HK-2 (cell line): ENCODE results near the gene LIN7A.

ENCODE experiments used
- DNase-seq: peaks from one replicate; pipeline ENCODE4 v3.0.0-alpha.2; 2018; ENCODE audit not compliant: unreplicated experiment

Gene LIN7A

DNA sequence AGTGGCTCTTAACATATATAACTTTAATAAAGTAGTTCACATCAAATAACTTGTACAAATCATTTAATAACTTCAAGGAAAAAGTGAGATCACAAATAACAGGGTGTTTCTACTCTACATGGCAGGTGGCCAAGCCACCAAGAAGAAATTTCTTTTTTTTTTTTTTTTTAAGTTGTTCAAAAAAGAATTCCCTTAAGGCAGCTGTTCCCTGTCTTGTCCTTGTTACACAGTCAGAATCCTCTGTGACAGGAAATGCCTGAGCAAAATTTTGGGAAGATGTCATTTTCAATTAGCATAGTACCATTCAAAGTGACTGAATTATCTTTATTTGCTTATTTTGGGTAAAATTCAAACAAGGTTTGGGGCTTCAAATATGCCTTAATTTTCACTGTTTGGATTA, 79.4 kb downstream of the LIN7A start:
- no peak for DNase-seq

DNA sequence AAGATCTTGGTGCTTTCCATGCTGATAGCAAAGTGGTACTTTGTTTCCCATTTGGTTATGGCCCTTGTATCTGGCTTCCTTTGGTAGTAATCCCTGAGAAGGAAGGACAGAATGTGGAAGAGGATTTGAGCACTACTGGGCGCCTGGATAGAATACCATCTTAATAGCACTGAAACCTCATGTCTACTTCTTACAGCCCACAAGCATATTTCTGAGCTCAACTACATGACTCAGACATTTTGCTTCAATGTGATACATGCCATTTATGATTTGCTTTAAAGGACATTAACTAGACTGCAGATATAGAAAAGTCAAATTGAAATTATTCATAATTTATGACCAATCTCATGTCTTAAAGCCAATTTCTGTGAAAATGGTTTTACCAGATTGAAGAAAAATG, 80.4 kb downstream of the LIN7A start:
- DNase-seq, result no peak

- no peak for DNase-seq
Measured at GRCh38 chr12:80849337-80849736, 88.4 kb downstream of the LIN7A start.

DNA sequence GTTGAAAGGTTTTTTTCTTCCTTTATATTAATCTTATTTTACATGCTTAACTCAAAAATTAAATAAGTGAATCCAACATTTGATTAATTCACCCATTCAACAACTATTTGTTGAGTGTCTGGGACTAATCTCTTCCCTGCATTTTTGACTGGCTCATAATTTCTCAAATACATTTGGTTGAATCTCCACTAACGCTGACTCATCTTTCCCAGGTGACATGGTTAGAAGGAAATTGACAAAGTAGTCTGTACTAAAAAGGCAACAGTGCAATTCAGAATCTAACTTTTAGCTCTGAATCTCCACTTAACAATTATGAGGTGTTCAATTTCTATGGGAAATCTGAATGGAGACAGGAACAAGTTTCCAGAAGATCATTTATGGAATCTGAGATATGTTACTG, 88.9 kb downstream of the LIN7A start:
- DNase-seq, result no peak

DNA sequence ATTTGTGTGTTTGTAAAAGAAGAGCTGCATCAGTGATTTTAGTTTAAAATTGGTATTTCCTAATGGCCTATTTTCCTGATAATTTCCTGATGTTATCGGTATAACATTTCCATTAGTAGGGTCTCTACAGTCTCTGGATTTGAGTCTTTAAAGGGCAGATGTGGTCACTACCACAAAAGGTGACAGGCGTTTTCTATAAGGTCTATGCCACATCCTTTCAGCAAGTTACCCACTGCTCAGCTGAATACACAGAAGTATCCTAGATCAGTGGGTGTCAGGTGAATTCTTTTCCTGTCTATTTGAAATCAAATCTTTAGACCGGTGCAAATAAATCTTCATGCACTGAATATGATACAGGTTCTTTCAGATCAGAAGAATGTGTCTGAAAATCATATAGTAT, 90.2 kb downstream of the LIN7A start:
- no peak for DNase-seq

GRCh38 chr12:80846952-80847351, 90.8 kb downstream of the LIN7A start:
- no peak for DNase-seq

DNA sequence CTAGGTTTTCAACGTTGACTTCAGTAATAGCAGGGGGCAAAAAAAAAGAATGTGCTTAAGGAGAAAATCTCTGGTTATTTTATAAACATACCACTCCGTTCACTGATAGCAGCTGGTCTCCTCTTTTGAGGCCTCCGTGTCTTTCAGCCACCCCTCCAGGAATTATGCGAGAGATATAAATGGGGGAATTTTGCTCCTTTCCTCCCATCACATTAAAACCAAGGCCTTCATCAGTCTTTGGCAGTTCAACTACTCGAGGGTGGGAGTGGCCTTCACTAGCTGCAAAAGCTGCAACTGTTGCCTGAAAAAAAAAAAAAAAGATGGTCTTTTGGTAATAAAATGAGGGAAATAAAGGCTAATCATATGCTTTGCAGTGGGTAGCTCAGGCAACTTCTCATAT, 92.1 kb downstream of the LIN7A start:
- no peak for DNase-seq

DNA sequence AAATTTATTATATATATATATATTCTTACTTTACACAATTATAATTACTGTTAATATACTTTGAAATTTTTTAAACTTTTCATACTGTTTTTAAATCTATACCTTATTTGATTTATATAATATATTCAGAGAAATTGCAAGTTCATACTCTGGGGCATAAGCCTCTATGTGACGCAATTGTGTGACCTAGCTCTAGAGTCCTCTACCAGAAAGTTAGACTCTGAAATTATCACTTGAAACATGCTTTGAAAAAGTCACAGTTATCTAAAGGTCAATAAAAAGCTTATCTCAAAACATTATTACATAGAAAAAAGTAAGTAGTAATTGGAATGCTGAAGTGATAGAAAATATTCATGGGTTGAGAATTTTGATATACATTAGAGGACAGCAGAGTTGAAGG, 93.8 kb downstream of the LIN7A start:
- DNase-seq, result no peak

- no peak for DNase-seq
Measured at GRCh38 chr12:80838708-80839107, 99.0 kb downstream of the LIN7A start.

DNA sequence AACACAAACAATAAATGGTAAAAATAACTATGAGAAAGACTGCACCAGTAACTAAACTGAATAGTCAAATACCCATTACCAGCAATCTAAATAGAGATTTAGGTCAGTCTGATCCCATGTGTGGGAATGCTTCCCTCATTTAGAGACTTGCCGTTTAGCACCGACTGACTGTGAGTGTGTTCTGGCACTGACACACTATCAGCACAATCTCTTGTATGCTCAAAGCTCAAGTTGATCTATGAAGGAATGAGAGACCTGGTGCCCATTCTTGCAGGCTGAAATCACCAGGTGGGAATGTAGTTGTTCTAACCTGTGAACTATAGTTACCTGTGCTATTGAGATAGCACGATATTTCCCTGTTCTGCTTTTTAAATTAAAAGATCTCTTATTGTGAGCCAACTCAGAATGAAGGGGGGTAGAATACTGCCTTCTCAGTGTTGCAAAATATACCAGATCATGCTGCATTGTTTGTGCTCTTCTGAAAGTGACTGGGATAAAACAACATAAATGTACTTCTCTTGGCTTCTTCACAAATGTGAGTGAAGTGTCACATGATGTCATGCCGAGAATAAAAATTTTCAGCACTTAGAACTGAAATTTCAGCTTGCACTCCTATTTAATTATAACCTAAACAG, 99.6 kb downstream of the LIN7A start:
- no peak for DNase-seq

DNA sequence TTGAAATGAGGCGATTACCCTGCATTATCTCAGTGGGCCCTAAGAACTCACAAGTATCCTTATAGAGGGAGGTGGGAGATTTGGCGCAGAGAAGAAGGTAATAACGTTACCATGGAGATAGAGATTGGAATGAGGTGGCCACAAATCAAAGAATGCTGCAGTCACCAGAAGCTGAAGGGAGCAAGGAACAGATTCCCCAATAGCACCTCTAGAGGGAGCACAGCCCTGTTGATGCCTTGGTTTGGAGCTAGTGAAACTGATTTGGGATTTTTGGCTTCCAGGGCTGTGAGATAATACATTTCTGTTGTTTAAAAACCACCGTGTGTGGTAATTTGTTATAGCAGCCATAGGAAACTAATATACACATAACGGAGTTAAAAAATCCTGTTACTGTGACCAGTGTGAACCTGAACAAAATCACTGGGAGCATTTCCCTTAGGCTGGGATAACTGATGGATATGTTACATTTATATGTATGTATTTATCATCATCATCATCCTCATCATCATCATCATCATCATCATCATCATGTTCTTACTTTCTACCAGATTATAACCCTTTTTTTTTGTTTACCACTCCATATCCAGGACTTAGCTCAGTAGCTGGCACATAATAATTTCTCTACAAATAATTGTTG, 100.3 kb downstream of the LIN7A start:
- peak; percentile 2 for DNase-seq

- no peak for DNase-seq
Measured at GRCh38 chr12:80834724-80835123, 103.0 kb downstream of the LIN7A start.

- no peak for DNase-seq
Measured at GRCh38 chr12:80830533-80831088, 107.1 kb downstream of the LIN7A start.

GRCh38 chr12:80829767-80830166, 108.0 kb downstream of the LIN7A start:
- DNase-seq, result no peak

DNA sequence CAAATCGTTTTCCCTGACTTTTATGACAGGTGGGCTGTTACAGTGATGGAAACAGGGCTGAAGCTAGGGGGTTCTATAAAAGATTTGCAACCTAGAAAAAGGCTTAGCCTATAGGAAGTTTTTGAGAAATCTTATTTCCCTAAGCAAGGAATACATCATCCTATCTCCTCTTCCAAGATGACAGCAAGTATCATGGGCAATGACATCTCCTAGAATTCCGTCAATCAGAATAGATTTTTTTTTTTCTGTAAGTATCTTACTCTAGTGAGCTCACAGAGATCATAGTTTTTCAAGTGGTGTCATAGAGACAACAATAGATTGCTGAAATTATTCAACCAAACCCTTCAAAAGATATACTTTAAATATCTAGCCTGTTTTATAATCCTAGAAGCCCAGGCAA, 112.2 kb downstream of the LIN7A start:
- no peak for DNase-seq

GRCh38 chr12:80823393-80823792, 114.3 kb downstream of the LIN7A start:
- DNase-seq, result no peak

DNA sequence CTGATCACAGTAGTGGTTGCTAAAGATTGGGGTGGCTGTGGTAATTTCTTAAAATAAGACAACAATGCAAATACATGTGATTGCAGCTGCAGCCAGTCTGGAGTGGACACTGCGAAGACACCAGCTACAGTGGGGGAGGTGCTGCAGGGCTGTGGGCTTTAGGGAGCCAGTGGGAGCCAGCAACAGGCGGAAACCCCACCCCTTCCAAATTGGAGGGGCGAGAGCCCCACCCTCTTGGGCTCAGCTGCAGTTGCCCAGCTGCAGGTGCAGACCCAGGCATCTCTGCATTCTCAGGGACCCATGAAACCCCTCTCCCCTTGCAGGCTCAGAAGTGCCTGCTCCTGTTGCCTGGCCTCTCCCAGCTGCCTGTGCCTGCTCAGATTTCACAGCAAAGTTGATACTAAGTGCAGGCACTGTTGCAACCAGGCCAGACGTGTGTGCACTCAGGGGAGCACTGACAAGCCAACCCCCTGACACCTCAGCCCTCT, 116.2 kb downstream of the LIN7A start:
- DNase-seq, result no peak

GRCh38 chr12:80818878-80819277, 118.9 kb downstream of the LIN7A start:
- DNase-seq, result no peak

- no peak for DNase-seq
Measured at GRCh38 chr12:80815351-80815750, 122.4 kb downstream of the LIN7A start.

DNA sequence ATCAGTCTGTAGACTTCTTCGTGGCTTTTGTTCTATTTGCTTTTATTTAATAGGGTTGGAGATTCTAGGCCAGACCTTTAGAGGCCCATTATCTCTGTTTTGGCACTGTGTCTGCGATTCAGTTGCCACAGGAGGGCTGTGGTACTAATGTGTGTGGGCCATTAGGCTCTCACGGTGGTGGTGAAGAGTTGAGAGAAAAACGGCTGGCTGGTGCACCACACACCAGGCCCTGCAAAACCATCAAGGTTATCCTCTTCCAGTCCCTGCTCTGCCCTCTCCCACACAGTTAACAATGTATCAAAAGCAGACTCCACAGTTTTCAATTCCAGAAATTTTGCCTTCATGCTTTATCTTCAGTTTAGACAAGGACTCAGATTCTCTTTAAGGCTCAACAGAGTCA, 123.3 kb downstream of the LIN7A start:
- DNase-seq, result no peak

DNA sequence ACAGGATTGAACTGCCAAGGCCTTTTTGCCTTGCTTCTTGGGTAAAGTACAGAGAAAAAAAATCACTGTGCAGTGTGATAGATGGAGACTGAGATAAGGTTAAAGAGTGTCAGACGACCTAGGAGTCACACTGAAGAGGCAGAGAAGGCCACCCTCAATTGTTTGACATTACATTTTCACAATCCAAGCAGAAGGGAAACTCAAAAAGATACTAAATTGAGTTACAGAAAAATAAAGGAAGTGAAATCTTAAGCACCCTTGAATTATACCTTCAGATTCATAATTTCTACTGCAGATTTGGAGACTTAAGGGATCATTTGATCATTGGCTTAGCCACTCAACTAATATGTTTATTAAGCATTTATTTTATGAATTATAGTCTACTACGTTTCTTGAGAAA, 123.9 kb downstream of the LIN7A start:
- no peak for DNase-seq

GRCh38 chr12:80811957-80812708, 125.6 kb downstream of the LIN7A start:
- no peak for DNase-seq

DNA sequence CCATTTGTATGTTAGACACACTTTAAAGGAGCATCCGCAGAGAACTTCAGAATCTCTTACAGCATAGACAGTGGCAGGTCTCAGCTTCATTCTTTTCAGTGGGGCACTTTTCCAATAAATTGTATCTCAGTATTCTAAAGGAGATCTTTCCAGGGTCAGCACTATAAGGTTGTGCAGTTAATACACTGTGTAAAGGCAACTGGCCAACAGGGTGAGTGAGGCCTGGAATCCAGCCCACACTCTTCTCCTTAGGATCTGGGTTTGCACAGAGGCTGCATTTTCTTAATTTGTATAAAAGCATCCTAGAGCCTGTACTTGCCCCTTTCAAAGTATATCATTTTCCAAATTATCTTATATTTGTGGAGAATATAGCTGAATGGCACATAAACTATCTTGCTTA, 126.9 kb downstream of the LIN7A start:
- no peak for DNase-seq
